Tibial artery (tissue), 4 donors: ENCODE results near the gene LHFPL6.

ENCODE experiments used
- DNase-seq, 2 donors: peaks; one replicate each; pipeline ENCODE4 v3.0.0-alpha.2; 2019
- H3K27ac ChIP-seq, 2 donors: fragments of 200-600 bp; sonication (generic) in 1 of 2; 1 replicate in 1 of 2; 2 replicates in 1 of 2; pipeline ENCODE4 v1.5.1; 2018 to 2019; ENCODE audit warnings: mild to moderate bottlenecking in 1 of 2
- H3K27me3 ChIP-seq, 2 donors: fragments of 200-600 bp; sonication (generic) in 1 of 2; one replicate each; pipeline versions ENCODE4 v1.5.1 to v1.6.0; 2016 to 2019
- H3K36me3 ChIP-seq, 3 donors: fragments of 200-600 bp; sonication (generic) in 2 of 3; one replicate each; pipeline ENCODE4 v1.5.1; 2016 to 2019; ENCODE audit warnings: mild to moderate bottlenecking in 2 of 3
- H3K4me1 ChIP-seq, 4 donors: fragments of 200-600 bp; sonication (generic) in 2 of 4; 1 replicate in 3 of 4; 2 replicates in 1 of 4; pipeline ENCODE4 v1.5.1; 2016 to 2019
- H3K4me3 ChIP-seq, 2 donors: fragments of 200-600 bp; sonication (generic) in 1 of 2; 1 replicate in 1 of 2; 2 replicates in 1 of 2; pipeline ENCODE4 v1.5.1; 2018 to 2019; ENCODE audit warnings: mild to moderate bottlenecking in 2 of 2
- H3K9me3 ChIP-seq, 3 donors: fragments of 200-600 bp; sonication (generic) in 1 of 3; one replicate each; pipeline ENCODE4 v1.5.1; 2016 to 2019
- intact Hi-C: fragments of 100-400 bp; cut with DNase I; formaldehyde crosslinking; loops from one replicate; pipeline ENCODE4 v1.15.0; 2023; ENCODE audit warnings: low total_unique reads
- TF ChIP-seq, protein P1 (sequence below), 2 experiments: fragments of 200-600 bp in 1 of 2; fragments of 450-650 bp in 1 of 2; IDR thresholded peaks; one replicate each; pipeline ENCODE4 v1.5.1; 2017 to 2019; ENCODE audit warnings: antibody characterized with exemption in 2 of 2, mild to moderate bottlenecking in 1 of 2, moderate library complexity in 1 of 2

Gene LHFPL6

GRCh38 chr13:39405107-39405506 lies 197.9 kb downstream of the LHFPL6 start:
- Histone ChIP-seq H3K4me1 (peaks cover 0 to 28% (median 5%) of the 10 kb centered on the region in 4 donors), H3K9me3 (no peaks in the 10 kb centered on the region), H3K27me3 (no peaks in the 10 kb centered on the region), H3K4me3 (no peak overlapping the region), H3K27ac (no peak overlapping the region), H3K36me3 (no peaks in the 10 kb centered on the region)
- intact Hi-C loops = loop anchor here (1.0 kb wide), 1 partner anchor 17 kb away; no protein-coding TSS in a partner anchor
- no peak for DNase-seq
- TF ChIP-seq, protein P1, sequence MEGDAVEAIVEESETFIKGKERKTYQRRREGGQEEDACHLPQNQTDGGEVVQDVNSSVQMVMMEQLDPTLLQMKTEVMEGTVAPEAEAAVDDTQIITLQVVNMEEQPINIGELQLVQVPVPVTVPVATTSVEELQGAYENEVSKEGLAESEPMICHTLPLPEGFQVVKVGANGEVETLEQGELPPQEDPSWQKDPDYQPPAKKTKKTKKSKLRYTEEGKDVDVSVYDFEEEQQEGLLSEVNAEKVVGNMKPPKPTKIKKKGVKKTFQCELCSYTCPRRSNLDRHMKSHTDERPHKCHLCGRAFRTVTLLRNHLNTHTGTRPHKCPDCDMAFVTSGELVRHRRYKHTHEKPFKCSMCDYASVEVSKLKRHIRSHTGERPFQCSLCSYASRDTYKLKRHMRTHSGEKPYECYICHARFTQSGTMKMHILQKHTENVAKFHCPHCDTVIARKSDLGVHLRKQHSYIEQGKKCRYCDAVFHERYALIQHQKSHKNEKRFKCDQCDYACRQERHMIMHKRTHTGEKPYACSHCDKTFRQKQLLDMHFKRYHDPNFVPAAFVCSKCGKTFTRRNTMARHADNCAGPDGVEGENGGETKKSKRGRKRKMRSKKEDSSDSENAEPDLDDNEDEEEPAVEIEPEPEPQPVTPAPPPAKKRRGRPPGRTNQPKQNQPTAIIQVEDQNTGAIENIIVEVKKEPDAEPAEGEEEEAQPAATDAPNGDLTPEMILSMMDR (IDR thresholded peaks at IDR 0.05) = no peak

DNA sequence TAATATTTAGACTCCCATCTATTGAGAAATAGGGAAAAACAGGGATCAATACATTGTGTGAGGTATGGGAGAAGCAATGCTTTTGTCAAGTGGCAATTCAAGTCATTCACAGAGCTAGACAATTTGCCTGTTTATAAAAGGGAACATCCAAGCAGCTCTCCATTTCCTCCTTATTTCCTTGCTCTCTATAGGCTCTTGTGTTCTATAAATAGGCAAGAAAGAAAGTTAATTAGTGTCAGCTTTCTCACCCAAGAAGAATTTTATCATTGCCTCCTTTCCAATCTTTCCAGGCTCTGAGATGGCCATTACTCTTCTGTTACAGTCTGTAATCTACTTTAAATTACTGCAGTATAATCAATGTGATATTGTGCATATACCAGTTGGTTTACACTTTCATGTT lies 199.9 kb downstream of the LHFPL6 start:
- Histone ChIP-seq H3K36me3 (no peaks in the 10 kb centered on the region), H3K27ac (no peak overlapping the region), H3K27me3 (no peaks in the 10 kb centered on the region), H3K9me3 (no peaks in the 10 kb centered on the region), H3K4me1 (peaks cover 0 to 26% (median 8%) of the 10 kb centered on the region in 4 donors), H3K4me3 (no peak overlapping the region)
- TF ChIP-seq, protein P1 (IDR thresholded peaks at IDR 0.05) = no peak
- no peak for DNase-seq
- intact Hi-C loops = no loop called here

DNA sequence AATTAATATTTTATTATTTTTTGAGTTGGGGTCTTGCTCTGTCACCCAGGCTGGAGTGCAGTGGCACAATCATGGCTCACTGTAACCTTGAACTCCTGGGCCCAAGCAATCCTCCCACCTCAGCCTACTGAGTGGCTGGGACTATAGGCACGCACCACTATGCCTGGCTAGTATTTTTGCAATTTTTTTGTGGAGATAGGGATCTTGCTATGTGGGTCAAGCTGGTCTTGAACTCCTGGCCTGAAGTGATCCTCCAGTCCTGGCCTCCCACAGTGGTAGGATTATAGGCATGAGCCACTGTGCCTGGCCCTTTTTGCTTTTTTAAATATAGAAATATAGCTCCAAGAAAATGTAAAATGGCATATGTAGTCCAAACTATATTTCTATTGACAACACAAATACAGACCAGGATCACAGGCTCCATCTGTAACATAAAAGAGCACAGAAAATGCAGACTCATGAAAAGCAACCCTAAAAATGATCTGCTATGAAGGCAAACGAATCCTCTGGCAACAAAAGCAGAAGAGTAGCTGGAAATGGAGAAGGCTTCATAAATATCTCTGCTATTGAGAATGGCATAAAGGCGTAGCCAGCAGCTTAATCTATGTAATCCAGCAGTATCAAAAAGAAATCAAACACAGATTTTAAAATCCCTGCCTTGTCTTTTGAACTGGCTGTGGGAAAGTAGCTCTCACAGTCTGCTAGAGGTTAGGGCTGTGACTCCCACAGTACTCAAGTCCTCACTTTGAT lies 200.6 kb downstream of the LHFPL6 start:
- Histone ChIP-seq H3K4me3 (no peak overlapping the region), H3K27ac (no peak overlapping the region), H3K36me3 (no peaks in the 10 kb centered on the region), H3K9me3 (no peaks in the 10 kb centered on the region), H3K4me1 (peaks cover 0 to 27% (median 8%) of the 10 kb centered on the region in 4 donors), H3K27me3 (no peaks in the 10 kb centered on the region)
- DNase-seq = no peak
- intact Hi-C loops = no loop called here
- TF ChIP-seq, protein P1 (IDR thresholded peaks at IDR 0.05) = no peak

DNA sequence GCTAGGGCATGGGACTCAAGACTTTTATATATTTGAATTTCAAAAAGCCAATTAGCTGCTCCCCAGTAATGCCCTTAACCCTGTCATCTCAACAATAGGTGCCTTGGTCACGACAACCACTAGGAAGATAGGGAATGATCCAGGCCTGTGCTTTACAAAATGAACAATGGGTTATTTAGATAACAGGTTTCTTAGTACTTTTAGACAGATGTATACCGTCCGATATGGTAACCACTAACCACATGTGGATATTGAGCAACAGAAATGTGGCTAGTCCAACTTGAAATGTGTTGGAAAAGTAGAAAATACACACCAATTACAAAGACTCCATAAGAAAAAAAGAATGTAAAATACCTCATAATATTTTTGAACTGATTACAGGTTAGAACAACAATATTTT lies 201.2 kb downstream of the LHFPL6 start:
- TF ChIP-seq, protein P1 (IDR thresholded peaks at IDR 0.05) = no peak
- Histone ChIP-seq H3K27ac (no peak overlapping the region), H3K36me3 (no peaks in the 10 kb centered on the region), H3K4me1 (peaks cover 0 to 29% (median 11%) of the 10 kb centered on the region in 4 donors), H3K9me3 (no peaks in the 10 kb centered on the region), H3K27me3 (no peaks in the 10 kb centered on the region), H3K4me3 (no peak overlapping the region)
- no peak for DNase-seq
- intact Hi-C loops = no loop called here

DNA sequence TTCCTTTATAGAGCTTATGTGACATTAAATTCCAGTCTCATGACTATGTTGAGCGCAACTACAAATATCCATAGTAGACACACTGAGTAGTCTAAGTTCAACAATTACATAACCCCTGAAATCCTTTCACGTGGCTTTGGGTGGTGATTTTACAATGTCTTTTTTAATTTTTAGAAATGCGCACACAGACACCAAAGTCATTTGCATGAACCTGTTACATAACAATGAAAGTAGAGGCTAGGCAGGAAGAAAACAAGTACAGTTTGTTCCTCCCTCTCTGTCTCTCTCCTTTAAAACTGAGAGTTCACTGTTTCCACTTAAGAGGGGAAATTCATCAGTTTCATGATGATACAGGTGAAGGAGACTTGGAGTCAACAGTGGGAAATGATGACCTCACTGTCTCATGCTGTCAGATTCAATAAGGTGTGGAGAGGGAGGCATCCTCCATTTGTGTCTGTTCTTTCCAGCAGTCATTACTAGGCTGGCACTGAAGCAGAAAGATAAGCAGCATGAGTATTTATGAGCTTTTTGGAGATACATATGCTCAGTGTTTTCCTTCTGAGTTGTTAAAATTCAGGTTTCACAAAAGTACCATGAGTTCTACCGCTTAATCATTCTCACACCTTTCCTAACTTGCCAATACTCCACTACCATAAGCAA lies 201.8 kb downstream of the LHFPL6 start:
- H3K36me3 ChIP-seq = no peaks in the 10 kb centered on the region
- TF ChIP-seq, protein P1 (IDR thresholded peaks at IDR 0.05) = no peak
- no peaks in the 10 kb centered on the region for H3K27me3 ChIP-seq
- no peak overlapping the region for H3K27ac ChIP-seq
- no peak for DNase-seq
- peaks cover 0 to 35% (median 17%) of the 10 kb centered on the region in 4 donors for H3K4me1 ChIP-seq
- no peaks in the 10 kb centered on the region for H3K9me3 ChIP-seq
- no peak overlapping the region for H3K4me3 ChIP-seq
- intact Hi-C loops = no loop called here
